ENCODE data around the gene ARHGEF4.

- TF ChIP-seq POLR2AphosphoS5 (IDR thresholded peaks at IDR 0.05) (no peak), POLR2A (IDR thresholded peaks at IDR 0.05) (no peak), CTCF (IDR thresholded peaks at IDR 0.05 in 8 of 11, conservative IDR thresholded peaks at IDR 0.05 in 3 of 11) (no peak)
These were observed 177.4 kb downstream of the ARHGEF4 start for GRCh38 chr2:131014141-131014540.

All from spleen (tissue), 7 donors.